ENCODE data around the gene GRAMD1B. TPM values are rescaled to one million over a fixed set of nuclear protein-coding genes. Genes with fewer than 3 reads are reported as not detected.

GRAMD1B gene
- polyA plus RNA-seq, 1 donor: 9.5 TPM

- no peak for DNase-seq (ENCODE audit: low read depth)
These were observed 20.4 kb upstream of the GRAMD1B start for GRCh38 chr11:123409456-123410217.

- DNase-seq (ENCODE audit: low read depth): no peak
These were observed 19.9 kb upstream of the GRAMD1B start for GRCh38 chr11:123410218-123410549.

- no peak for DNase-seq (ENCODE audit: low read depth)
These were observed 16.4 kb upstream of the GRAMD1B start for GRCh38 chr11:123413636-123414035.

GRCh38 chr11:123416566-123416965 lies 13.5 kb upstream of the GRAMD1B start:
- DNase-seq (ENCODE audit: low read depth): no peak

GRCh38 chr11:123418351-123419114 lies 11.5 kb upstream of the GRAMD1B start:
- no peak for DNase-seq (ENCODE audit: low read depth)

GRCh38 chr11:123419731-123420452 lies 10.2 kb upstream of the GRAMD1B start:
- no peak for DNase-seq (ENCODE audit: low read depth)

GRCh38 chr11:123421589-123421988 lies 8.5 kb upstream of the GRAMD1B start:
- no peak for DNase-seq (ENCODE audit: low read depth)

- no peak for DNase-seq (ENCODE audit: low read depth)
These were observed 4.7 kb upstream of the GRAMD1B start for GRCh38 chr11:123425367-123425766.

- DNase-seq (ENCODE audit: low read depth): no peak
These were observed 3.3 kb upstream of the GRAMD1B start for GRCh38 chr11:123426789-123427188.

- DNase-seq (ENCODE audit: low read depth): no peak
These were observed 2.7 kb upstream of the GRAMD1B start for GRCh38 chr11:123427405-123427804.

- no peak for DNase-seq (ENCODE audit: low read depth)
These were observed 1.9 kb upstream of the GRAMD1B start for GRCh38 chr11:123428116-123428715.

GRCh38 chr11:123429336-123429735 lies 733 bp upstream of the GRAMD1B start:
- DNase-seq (ENCODE audit: low read depth): no peak

- no peak for DNase-seq (ENCODE audit: low read depth)
These were observed 840 bp downstream of the GRAMD1B start for GRCh38 chr11:123430721-123431497.

- no peak for DNase-seq (ENCODE audit: low read depth)
These were observed 1.6 kb downstream of the GRAMD1B start for GRCh38 chr11:123431619-123432018.

GRCh38 chr11:123434262-123434661 lies 4.2 kb downstream of the GRAMD1B start:
- DNase-seq (ENCODE audit: low read depth): no peak

GRCh38 chr11:123434911-123435310 lies 4.8 kb downstream of the GRAMD1B start:
- DNase-seq (ENCODE audit: low read depth): no peak

- DNase-seq (ENCODE audit: low read depth): no peak
These were observed 7.3 kb downstream of the GRAMD1B start for GRCh38 chr11:123437236-123437979.

GRCh38 chr11:123438131-123438627 lies 8.1 kb downstream of the GRAMD1B start:
- DNase-seq (ENCODE audit: low read depth): no peak

GRCh38 chr11:123439616-123440015 lies 9.5 kb downstream of the GRAMD1B start:
- DNase-seq (ENCODE audit: low read depth): no peak

- no peak for DNase-seq (ENCODE audit: low read depth)
These were observed 11.1 kb downstream of the GRAMD1B start for GRCh38 chr11:123441161-123441560.
